ENCODE data around the gene PFKP.

The PFKP gene

DNA sequence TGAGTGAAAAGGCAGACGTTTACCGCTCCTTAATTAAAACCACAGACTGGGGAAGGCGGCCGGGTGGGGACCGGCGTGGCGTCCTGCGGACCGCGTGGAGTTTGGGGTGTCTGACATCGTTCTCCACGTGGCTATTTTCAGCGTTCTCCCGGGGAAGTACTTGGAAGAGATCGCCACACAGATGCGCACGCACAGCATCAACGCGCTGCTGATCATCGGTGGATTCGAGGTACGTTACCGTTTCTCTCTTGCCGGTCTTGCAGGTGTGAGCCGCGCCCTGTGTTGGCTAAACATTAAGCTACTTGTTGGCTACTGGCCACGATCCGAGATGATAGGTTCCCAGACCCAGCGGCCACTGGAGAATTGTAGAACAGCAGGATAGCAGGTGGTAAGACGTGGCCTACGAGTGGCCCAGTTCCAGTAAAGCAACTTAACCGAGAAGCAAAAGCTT, 51.3 kb downstream of the PFKP start:
- TF ChIP-seq, protein P1, sequence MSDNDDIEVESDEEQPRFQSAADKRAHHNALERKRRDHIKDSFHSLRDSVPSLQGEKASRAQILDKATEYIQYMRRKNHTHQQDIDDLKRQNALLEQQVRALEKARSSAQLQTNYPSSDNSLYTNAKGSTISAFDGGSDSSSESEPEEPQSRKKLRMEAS (IDR thresholded peaks at IDR 0.05; ENCODE audit: low read depth, low read length) = no peak
- TF ChIP-seq MYC (IDR thresholded peaks at IDR 0.05; ENCODE audit: low read depth, low read length) (no peak), POLR2A (IDR thresholded peaks at IDR 0.05; ENCODE audit: extremely low read depth, insufficient read length) (no peak)
- TF ChIP-seq, protein P2, sequence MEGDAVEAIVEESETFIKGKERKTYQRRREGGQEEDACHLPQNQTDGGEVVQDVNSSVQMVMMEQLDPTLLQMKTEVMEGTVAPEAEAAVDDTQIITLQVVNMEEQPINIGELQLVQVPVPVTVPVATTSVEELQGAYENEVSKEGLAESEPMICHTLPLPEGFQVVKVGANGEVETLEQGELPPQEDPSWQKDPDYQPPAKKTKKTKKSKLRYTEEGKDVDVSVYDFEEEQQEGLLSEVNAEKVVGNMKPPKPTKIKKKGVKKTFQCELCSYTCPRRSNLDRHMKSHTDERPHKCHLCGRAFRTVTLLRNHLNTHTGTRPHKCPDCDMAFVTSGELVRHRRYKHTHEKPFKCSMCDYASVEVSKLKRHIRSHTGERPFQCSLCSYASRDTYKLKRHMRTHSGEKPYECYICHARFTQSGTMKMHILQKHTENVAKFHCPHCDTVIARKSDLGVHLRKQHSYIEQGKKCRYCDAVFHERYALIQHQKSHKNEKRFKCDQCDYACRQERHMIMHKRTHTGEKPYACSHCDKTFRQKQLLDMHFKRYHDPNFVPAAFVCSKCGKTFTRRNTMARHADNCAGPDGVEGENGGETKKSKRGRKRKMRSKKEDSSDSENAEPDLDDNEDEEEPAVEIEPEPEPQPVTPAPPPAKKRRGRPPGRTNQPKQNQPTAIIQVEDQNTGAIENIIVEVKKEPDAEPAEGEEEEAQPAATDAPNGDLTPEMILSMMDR (IDR thresholded peaks at IDR 0.05; ENCODE audit: low read depth, low read length) = no peak
- H3K4me3 ChIP-seq (ENCODE audit: low read depth, low read length) = no peak overlapping the region
- no peak for DNase-seq (ENCODE audit: low read depth)

DNA sequence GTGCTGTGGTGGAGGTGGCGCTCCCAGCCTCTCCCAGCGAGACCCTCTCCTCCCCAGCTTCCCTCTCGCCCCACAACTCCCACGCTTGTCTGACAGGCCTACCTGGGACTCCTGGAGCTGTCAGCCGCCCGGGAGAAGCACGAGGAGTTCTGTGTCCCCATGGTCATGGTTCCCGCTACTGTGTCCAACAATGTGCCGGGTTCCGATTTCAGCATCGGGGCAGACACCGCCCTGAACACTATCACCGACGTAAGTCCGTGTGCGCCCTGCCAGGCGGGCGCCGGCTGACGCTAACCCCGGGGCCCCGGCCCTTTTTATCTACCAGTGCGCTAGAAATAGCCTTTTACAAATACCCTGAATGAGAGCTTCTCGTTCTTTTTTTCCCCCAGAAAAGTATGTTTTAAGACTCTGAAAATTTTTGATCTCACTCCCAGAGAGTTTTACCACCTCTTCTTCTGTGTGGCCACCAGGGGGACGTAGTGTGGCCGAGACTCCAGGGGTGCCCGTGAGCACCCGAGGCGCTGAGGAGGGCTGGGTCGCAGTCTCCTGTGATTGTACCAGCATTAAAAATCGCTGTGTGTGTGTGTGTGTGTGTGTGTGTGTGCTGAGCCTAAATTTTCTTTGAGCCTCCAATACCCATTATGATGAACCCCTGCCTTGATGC, 52.6 kb downstream of the PFKP start:
- no peak overlapping the region for H3K4me3 ChIP-seq (ENCODE audit: low read depth, low read length)
- peak; percentile 21 for DNase-seq (ENCODE audit: low read depth)
- TF ChIP-seq MYC (IDR thresholded peaks at IDR 0.05; ENCODE audit: low read depth, low read length) = no peak
- TF ChIP-seq POLR2A (IDR thresholded peaks at IDR 0.05; ENCODE audit: extremely low read depth, insufficient read length) = no peak
- TF ChIP-seq, protein P1 (IDR thresholded peaks at IDR 0.05; ENCODE audit: low read depth, low read length) = no peak
- TF ChIP-seq, protein P2 (IDR thresholded peaks at IDR 0.05; ENCODE audit: low read depth, low read length) = peak; percentile 45

DNA sequence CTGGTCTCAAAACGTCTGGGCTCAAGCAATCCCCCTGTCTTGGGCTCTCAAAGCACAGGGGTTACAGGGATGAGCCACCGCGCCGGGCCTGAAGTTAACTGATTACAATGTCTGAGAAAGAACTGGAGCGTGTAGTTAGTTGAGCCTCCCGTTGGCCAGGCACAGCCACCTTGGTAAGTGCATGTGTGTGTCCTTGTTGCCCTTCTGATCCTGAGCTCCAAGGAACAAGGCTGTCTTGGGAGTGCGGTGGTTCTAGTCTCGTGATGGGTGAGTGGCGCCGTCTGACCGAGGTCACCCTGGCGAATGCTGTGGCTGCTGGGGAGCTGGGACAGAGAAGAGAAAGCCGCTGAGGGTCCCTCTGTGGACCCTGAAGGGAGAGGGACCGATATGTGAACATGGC, 54.7 kb downstream of the PFKP start:
- H3K4me3 ChIP-seq (ENCODE audit: low read depth, low read length) = no peak overlapping the region
- no peak for TF ChIP-seq MYC (IDR thresholded peaks at IDR 0.05; ENCODE audit: low read depth, low read length)
- TF ChIP-seq POLR2A (IDR thresholded peaks at IDR 0.05; ENCODE audit: extremely low read depth, insufficient read length) = no peak
- TF ChIP-seq, protein P1 (IDR thresholded peaks at IDR 0.05; ENCODE audit: low read depth, low read length) = no peak
- TF ChIP-seq, protein P2 (IDR thresholded peaks at IDR 0.05; ENCODE audit: low read depth, low read length) = no peak
- no peak for DNase-seq (ENCODE audit: low read depth)

DNA sequence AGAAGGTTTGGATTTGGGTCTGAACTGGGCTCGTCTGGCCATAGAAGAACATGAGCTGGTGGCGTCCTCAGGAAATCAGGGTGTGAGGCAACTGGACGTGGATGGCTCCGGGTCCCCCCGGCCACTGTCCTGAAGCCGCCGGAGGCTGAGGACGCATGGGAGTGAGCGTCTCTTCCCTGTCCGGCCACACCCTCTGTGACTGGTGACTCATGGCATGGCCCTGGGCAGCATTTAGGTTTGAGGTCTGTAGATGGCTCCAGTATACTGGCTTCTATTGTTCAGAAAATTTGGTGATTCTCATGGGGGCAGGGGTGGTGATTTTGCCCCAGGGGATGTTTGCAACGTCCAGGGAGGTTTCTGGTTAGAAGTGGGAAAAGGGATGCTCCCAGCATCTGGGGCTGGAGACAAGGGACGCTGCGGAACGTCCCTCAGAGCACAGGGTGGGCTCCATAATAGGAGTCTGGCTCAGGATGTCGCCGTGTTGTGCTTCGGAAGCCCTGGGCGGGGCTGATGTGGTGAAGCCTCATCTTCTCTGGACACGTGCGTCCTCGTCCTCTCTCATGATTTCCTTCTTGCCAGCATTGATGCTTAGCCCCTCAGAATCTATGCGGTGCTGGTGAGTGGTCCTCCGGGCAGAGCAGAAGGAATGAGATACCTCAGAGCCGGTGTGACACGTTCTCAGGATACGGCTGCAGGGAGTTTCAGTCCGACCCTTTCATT, 55.3 kb downstream of the PFKP start:
- H3K4me3 ChIP-seq (ENCODE audit: low read depth, low read length) = no peak overlapping the region
- DNase-seq (ENCODE audit: low read depth) = no peak
- TF ChIP-seq MYC (IDR thresholded peaks at IDR 0.05; ENCODE audit: low read depth, low read length) (no peak), POLR2A (IDR thresholded peaks at IDR 0.05; ENCODE audit: extremely low read depth, insufficient read length) (no peak)
- TF ChIP-seq, protein P1 (IDR thresholded peaks at IDR 0.05; ENCODE audit: low read depth, low read length) = no peak
- TF ChIP-seq, protein P2 (IDR thresholded peaks at IDR 0.05; ENCODE audit: low read depth, low read length) = no peak

DNA sequence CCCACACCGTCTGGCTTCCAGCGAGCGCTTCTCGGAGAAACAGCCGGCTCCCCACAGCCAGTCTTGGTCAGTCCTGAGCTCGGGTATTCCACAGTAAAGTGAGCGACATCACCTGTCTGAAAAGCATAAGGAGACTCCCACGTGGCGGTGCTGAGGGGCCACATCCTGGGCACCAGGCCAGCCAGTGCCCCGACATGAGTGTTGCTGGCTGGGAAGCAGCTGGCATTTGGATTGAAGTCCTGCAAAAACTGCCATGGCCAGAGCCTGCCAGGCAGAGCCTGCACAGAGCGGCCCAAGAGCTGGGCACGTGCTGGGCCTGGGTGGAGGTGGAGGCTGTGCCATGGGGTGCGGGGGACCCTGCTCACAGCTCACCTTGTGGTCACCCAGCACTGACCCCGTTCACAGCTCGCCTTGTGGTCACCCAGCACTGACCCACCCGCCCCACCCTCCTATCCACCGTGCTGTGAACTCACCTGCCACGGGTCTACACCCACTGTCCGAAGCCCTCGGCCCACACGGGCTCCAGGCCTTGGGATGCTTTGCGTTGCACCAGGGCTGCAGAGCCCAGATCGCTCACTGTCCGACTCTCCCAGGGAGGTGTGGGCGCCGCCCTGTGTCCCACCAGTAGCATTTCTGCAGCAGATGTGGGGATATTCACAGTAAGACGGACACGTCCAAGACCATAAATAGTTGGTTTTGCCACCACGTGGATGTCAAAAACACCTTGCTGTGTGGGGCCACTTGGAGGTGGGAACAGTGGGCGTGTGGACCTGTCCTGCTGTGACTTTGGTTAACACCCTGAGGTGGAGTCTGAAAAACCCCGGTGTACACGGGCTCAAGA, 56.4 kb downstream of the PFKP start:
- TF ChIP-seq MYC (IDR thresholded peaks at IDR 0.05; ENCODE audit: low read depth, low read length) = no peak
- TF ChIP-seq, protein P1 (IDR thresholded peaks at IDR 0.05; ENCODE audit: low read depth, low read length) = no peak
- no peak for TF ChIP-seq POLR2A (IDR thresholded peaks at IDR 0.05; ENCODE audit: extremely low read depth, insufficient read length)
- TF ChIP-seq, protein P2 (IDR thresholded peaks at IDR 0.05; ENCODE audit: low read depth, low read length) = no peak
- DNase-seq (ENCODE audit: low read depth) = no peak
- H3K4me3 ChIP-seq (ENCODE audit: low read depth, low read length) = no peak overlapping the region

All from NB4 (cell line).